Superior temporal gyrus (tissue), 1 donor: ENCODE measurements around the gene LTBP1.

Experiments used
- DNase-seq: peaks from one replicate; pipeline ENCODE4 v3.0.0-alpha.2; 2016; ENCODE audit errors: extremely low spot score

Gene LTBP1

GRCh38 chr2:33111002-33111446, 164.3 kb downstream of the LTBP1 start:
- DNase-seq, result no peak

DNA sequence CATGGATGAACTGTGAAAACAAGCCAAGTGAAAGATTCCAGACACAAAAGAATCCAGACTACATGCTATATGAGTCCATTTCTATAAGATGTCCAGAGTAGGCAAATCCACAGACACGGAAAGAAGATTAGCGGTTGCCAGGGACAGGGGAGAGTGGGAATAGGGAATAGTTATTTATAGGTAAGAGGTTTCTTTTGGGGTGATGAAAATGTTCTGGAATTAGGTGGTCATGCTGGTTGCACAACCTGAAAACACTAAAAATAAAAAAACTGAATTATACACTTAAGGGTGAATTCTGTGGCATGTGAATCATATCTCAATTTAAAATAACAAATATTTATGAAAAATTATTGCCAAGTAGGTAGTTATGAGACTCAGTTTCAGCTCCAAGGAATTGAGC, 168.4 kb downstream of the LTBP1 start:
- DNase-seq, result no peak

GRCh38 chr2:33115728-33116127, 169.0 kb downstream of the LTBP1 start:
- DNase-seq, result no peak

- no peak for DNase-seq
Observed at GRCh38 chr2:33116799-33117198, 170.0 kb downstream of the LTBP1 start.

DNA sequence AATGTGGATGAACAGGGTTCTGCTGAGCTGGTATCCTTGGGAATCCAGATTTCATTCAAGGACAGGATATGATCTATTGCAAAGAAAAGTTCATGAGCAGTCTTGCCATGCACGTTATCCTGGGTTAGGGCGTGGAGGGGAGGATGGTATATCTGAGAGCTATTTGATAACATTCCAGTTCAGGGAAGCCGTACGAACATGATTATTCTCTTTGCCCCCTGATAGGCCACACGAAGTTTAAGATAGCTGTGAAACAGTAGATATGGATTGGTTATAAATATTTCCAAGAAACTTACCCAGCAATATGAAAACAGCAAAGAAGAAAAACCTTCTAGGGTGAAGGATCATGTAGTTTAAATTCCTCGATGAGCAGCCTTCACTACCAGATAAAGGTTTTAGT, 171.9 kb downstream of the LTBP1 start:
- DNase-seq, result no peak

- DNase-seq, result no peak
Observed at GRCh38 chr2:33121416-33121815, 174.7 kb downstream of the LTBP1 start.

GRCh38 chr2:33121925-33122324, 175.2 kb downstream of the LTBP1 start:
- DNase-seq, result no peak

GRCh38 chr2:33122726-33123125, 176.0 kb downstream of the LTBP1 start:
- DNase-seq, result no peak

DNA sequence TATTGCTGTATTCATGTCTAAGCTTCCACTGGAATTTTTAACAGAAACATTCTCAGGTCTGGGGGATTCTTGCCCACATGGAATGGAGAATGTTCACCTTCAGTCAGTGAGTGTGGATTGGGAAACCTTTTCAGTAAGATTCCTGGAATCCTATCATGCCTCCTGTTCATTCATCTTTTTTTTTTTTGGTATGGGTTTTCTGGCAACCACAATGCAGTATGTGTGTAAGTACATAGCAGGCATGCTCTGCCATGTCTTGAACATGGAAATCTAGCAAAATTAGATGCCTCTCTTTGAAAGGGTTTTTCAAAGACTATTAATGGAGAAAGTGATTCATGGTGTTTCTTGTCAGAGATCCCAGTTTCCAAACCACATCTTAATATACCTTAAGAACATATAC, 176.5 kb downstream of the LTBP1 start:
- no peak for DNase-seq

DNA sequence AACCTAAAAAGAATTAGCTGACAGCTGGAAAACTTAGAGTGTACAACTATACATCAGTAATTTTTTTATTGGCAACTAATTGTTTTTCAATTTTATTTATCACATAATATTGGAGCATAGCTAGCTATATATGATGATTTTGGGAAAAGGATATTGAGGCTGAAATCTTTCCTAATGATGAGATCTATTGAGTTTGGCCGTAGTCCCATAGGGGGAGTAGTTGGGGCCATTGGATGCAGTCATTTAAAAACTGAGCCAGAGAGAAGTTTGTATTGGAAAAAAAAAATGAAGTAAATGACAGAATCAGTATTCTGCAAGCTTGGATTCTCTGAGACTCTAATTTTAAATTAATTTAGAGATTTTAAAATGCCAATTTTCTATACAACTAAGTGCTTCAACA, 179.8 kb downstream of the LTBP1 start:
- DNase-seq, result no peak

DNA sequence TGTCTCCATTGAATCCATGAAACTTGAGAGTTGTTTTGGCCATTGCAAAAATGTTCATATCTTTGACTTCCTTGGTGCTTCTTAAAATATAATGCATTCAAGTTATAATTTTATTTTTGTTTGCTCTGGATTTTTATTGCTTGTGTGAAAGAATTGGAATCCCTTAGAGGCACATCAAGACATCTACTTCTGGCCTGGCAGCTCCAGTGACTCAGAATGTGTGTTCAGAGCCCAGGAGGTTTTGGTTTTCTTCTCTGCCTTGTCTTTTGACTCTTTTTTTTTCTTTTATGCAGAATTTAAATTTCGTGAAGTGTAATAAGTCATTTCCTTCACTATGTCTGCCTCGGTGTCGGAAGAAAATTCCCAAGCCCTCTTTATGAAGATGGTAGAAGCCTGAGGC, 180.2 kb downstream of the LTBP1 start:
- no peak for DNase-seq

- DNase-seq, result no peak
Observed at GRCh38 chr2:33129263-33130053, 182.7 kb downstream of the LTBP1 start.

DNA sequence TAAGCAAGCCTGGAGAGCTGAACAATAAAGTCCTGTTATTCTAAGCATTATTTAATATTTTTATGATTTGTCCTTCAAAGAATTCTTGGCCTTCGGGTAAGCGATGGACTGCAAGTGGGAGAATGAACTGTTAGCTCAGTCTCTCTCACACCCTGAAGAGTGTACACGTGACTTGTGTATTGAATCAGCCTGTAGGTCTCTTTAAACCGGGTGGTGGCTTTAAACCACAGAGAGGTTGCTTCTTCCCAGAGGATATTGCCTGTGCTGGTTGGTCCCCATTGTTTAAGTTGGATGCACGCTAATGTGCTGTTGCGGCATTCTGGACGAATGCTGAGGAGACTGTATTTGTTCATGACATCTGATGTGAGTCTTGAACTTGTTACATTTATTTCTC, 183.3 kb downstream of the LTBP1 start:
- no peak for DNase-seq

DNA sequence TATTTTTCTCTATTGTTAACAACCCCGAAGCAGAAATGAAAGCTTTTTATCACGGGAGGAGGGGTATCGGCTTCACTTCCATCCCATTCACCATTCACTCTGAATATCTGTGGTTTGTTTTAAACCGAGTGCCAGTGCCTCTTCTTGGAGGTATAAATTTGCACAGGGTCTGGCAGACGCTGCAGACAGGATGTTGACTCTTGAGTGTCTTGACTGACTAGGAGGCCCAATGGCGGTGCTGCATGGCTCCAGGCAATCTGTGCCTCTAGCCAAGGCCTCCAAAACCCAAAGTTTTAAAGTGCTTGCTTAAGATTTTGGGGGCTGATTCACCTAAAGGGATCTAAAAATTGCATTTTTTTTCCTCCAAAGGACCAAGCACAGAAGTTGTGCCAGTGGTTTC, 183.8 kb downstream of the LTBP1 start:
- DNase-seq, result no peak

DNA sequence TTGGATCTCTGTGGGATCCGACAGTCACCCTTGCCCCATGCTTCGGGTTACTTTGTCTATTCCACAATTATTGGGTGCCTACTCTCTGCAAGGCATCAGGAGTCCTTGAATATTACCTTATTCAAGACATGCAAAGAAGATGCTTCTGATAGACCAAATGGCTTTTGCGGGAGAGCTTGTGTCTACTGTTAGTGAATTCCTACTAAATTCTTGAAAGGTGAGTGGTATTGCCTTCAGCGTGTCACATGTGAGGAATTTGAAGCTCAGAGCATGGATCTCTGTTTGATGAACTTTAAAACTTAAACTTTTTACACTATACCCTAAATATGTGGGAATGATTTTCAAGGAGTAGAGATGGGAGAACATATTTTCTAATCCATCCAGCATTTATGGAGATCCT, 184.4 kb downstream of the LTBP1 start:
- DNase-seq, result no peak

- no peak for DNase-seq
Observed at GRCh38 chr2:33131749-33132148, 185.0 kb downstream of the LTBP1 start.

DNA sequence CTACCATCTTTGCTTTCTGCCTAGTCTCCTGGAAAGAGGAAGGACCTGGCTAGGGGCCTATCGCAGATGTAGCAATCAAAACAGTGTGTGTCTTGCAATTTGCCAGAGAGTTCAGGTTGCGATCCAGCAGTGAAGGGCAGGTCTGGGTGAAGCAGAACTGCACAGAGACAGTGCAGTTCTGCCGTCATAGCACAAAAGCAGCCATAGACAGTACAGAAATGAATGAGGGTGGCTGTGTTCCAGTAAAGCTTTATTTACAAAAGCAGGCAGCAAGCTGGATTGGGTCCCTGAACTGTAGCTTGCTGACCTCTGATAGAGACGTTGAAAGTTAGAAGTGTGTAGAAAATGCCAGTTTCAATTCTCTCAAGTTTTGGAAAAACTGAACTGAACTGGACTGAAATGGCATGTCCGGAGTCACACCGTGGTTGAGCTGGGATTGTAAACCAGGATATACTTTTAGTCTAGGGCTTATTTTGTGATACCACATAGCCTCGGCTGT, 186.8 kb downstream of the LTBP1 start:
- DNase-seq, result no peak

- DNase-seq, result peak; percentile 56
Observed at GRCh38 chr2:33134086-33134771, 187.5 kb downstream of the LTBP1 start.

GRCh38 chr2:33134791-33135560, 188.2 kb downstream of the LTBP1 start:
- peak; percentile 23 for DNase-seq

DNA sequence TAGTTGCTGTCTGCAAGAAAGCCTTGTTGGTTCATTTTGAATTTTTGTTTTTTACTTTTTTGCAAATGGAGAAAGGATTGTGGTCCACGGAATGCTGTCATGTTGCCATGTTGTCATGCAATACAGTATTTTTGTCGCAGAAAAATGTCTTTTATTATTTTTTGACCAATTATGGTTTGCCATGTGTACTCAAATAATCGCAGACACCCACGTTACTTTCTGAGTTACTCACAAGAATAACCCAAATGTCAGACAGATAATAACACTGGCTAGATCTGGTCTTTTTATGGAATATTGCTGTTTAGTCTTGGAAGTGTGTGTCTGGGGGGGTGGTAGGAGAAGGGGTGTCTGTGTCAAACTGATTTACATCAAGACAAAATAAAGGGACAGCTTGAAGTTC, 188.9 kb downstream of the LTBP1 start:
- DNase-seq, result no peak

- no peak for DNase-seq
Observed at GRCh38 chr2:33136056-33136455, 189.3 kb downstream of the LTBP1 start.

DNA sequence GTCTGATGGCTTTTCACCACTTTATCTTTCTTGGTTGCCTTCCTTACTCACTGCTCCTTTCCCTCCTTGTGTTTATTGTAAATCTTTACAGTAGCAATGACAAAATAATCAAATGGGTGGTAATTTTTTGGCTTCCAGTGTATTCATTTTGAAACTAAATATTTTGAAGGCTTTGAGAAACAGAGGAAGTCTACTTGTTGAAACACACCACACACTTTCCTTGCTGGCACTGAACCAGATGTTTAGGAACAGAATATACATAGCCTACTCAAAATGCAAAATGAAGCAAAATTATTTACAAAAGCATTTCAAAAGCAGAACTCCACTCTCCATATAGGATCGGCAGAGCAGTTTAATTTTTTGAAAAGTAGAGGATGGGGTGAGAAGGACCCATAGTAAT, 189.8 kb downstream of the LTBP1 start:
- DNase-seq, result no peak
